H1 (cell line): ENCODE data around the gene ZNF346. TPM values are rescaled to one million over a fixed set of nuclear protein-coding genes. Genes with fewer than 3 reads are reported as not detected.

ENCODE experiments used
- CHD7 ChIP-seq: fragments of 300-600 bp; sonication (generic); IDR thresholded peaks from 2 replicates; pipeline ENCODE4 v1.7.1; 2012; ENCODE audit warnings: low read length, moderate library complexity, mild to moderate bottlenecking, inconsistent platforms; ENCODE audit not compliant: insufficient replicate concordance
- EGR1 ChIP-seq: IDR thresholded peaks from 2 replicates; pipeline ENCODE4 v1.6.1; 2011; ENCODE audit warnings: low read depth, low read length, borderline replicate concordance
- GABPA ChIP-seq: IDR thresholded peaks from 2 replicates; pipeline ENCODE4 v1.6.1; 2011; ENCODE audit warnings: mild to moderate bottlenecking, low read length, moderate library complexity, borderline replicate concordance; ENCODE audit not compliant: insufficient read depth
- KDM1A ChIP-seq: fragments of 200-600, 300-600 bp; sonication (generic); IDR thresholded peaks from 2 replicates; pipeline ENCODE4 v1.7.1; 2016; ENCODE audit warnings: mild to moderate bottlenecking, low read length, borderline replicate concordance
- POU5F1 ChIP-seq: IDR thresholded peaks from 2 replicates; pipeline ENCODE4 v1.6.1; 2011; ENCODE audit warnings: low read depth, mild to moderate bottlenecking, low read length, moderate library complexity
- RAD21 ChIP-seq, 2 experiments: IDR thresholded peaks in 1 of 2; conservative IDR thresholded peaks in 1 of 2; 2 replicates each; pipeline ENCODE4 v1.6.1; 2011; ENCODE audit warnings: low read depth in 2 of 2, low read length in 2 of 2, improper control_type of control experiment in 1 of 2, inconsistent platforms in 1 of 2, mild to moderate bottlenecking in 1 of 2, moderate library complexity in 1 of 2
- RFX5 ChIP-seq: IDR thresholded peaks from 2 replicates; pipeline ENCODE4 v1.6.1; 2011; ENCODE audit warnings: low read depth, low read length, improper control_type of control experiment, borderline replicate concordance
- SP2 ChIP-seq: IDR thresholded peaks from 2 replicates; pipeline ENCODE4 v1.6.1; 2012; ENCODE audit warnings: mild to moderate bottlenecking, low read length, inconsistent platforms
- TAF7 ChIP-seq: optimal IDR thresholded peaks from 2 replicates; pipeline ENCODE3; 2011; ENCODE audit warnings: low read depth, mild to moderate bottlenecking, inconsistent platforms, low read length, moderate library complexity, borderline replicate concordance
- polyA plus RNA-seq, 7 experiments: library from polyadenylated mRNA; depleted of rRNA in 3 of 7; stranded (reverse) in 5 of 7; unstranded in 2 of 7; fragments of >200 nt in 5 of 7; fragments of 200-250 nt in 2 of 7; gene quantifications; 1 replicate in 5 of 7; 2 replicates in 1 of 7; 4 replicates in 1 of 7; pipeline versions ENCODE4 v1.2.1 to v1.2.3, GENCODE V29; 2011 to 2013; ENCODE audit warnings: missing spikeins in 2 of 7, mixed read lengths in 2 of 7
- total RNA-seq: library from RNA; stranded (reverse); fragmentation: NEBNext Ultra II Directional; extraction: Animal tissue kit (Norgen Biotek cat#: 25700); gene quantifications from 2 replicates; pipeline ENCODE4 v1.2.1, GENCODE V29; 2021

The ZNF346 gene
- total and polyA plus RNA-seq, 2 of the 8 experiments (the other 6 are each of a cell fraction or from before 2014, with no cell fraction given), result 19.9 to 20.8 TPM

- TF ChIP-seq CHD7 (no peak), TAF7 (no peak), SP2 (no peak), RFX5 (no peak), GABPA (no peak), RAD21 (IDR thresholded peaks at IDR 0.05 in 1 of 2, conservative IDR thresholded peaks at IDR 0.05 in 1 of 2; ENCODE audit: low read depth in 2 of 2, low read length in 2 of 2) (no peak), EGR1 (no peak), POU5F1 (no peak), KDM1A (no peak)
Measured at GRCh38 chr5:177066224-177066623, 43.7 kb downstream of the ZNF346 start (continued).
